GM19324 (cell line): ENCODE data around the gene RSPH4A.
"Not testable (repeated sequence)": the region's sequence is repeated elsewhere in the genome, so short reads cannot be mapped to it uniquely, and the experiment has no call there.

Source experiments
- ATAC-seq: cut with Tn5 transposase; IDR thresholded peaks from one replicate; pipeline ENCODE4 v1.9.1; 2021; ENCODE audit warnings: mild to moderate bottlenecking, moderate library complexity; ENCODE audit not compliant: unreplicated experiment, low FRiP score

The RSPH4A gene

DNA sequence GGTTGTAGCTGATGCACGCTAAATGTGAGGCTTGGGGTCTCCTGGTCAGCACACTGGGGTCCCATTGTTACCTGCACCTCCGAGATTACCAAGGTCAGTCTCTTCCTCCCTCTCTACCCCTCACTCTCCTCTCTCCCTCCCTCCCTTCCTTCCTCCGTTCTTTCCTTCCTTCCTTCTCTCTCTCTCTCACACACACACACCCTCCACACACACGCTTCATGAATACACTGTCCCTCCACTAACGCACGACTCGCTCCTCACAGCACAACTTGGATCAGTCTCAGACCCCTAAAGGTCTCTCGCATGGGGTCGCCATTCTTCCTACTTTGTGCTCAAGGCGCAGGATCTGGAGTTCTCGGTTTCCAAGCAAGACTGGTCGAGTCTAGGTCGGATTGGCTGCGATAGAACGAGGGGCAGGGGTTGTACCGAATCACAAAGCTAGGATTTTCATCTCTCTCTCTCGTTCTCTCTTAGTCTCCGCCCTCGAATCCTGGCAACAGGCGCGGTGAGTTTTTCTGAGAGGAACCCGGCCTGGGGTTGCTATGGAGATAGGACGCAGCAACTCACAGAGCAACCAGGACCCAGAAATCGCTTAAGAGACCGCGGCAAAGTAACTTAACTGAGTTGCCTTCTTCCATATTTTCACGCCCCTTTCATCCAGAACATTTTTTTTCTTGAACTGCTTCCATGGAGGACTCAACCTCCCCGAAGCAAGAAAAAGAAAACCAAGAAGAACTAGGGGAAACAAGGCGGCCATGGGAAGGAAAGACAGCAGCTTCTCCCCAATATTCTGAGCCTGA is at the start of gene RSPH4A:
TSS of gene RSPH4A (plus strand) at position 543 of the 800 bp plus-strand sequence. CDS start at position 688, 145 bp downstream.
- peak; percentile 99 for ATAC-seq

DNA sequence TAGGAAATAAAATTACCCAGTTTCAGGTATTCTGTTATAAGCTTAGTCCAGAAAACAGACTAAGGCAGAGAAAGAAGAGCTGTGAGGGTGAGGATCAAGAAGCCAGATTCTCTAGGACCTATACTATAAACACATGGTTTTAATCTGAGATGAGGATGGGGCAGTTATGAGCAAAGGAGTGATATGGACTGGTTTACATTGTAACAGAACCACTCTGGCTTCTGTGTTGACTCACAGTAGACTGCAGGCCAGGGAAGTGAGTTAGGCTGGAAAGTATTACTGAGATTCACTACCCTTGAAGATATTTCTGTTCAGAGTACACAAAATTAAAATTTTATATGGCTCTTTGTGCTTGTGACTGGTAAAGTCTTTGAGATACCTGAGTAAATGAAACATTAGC is 48.2 kb upstream of the RSPH4A start:
- no peak for ATAC-seq

DNA sequence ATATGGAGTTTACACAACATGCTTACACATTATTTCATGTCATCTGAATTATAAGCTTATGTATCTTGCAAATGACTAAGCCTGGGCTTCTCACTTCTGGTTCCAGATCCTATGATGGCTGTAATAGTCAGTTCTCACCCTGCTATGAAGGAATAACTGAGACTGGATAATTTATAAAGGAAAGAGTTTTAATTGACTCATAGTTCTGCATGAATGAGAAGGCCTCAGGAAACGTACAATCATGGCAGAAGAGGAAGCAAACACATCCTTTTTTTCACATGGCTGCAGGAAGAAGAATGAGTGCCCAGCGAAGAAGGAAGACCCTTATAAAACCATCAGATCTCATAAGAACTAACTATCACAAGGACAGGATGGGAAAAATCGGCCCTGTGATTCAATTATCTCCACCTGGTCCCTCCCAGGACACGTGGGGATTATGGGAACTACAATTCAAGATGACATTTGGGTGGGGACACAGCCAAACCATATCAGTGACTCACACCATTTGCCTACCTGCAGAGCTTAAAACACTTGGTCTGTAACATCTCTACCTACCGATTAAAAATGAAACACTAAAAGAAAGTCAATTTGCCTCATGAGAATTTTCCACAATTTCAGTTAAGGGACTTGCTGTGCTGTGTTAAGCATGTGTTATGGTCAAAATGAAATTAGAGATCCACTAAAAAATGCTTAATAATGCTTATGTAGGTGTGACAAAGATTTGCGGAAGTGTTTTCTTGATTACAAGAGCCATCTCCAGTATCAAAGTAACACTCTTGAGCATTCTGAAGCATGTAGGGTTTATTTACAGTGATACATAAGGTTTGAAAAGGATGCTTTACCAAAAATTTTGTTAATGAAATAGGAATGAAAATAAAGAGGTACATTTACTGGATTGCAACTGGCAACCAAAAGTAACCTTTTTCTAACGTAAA is 47.2 kb upstream of the RSPH4A start:
- no peak for ATAC-seq

DNA sequence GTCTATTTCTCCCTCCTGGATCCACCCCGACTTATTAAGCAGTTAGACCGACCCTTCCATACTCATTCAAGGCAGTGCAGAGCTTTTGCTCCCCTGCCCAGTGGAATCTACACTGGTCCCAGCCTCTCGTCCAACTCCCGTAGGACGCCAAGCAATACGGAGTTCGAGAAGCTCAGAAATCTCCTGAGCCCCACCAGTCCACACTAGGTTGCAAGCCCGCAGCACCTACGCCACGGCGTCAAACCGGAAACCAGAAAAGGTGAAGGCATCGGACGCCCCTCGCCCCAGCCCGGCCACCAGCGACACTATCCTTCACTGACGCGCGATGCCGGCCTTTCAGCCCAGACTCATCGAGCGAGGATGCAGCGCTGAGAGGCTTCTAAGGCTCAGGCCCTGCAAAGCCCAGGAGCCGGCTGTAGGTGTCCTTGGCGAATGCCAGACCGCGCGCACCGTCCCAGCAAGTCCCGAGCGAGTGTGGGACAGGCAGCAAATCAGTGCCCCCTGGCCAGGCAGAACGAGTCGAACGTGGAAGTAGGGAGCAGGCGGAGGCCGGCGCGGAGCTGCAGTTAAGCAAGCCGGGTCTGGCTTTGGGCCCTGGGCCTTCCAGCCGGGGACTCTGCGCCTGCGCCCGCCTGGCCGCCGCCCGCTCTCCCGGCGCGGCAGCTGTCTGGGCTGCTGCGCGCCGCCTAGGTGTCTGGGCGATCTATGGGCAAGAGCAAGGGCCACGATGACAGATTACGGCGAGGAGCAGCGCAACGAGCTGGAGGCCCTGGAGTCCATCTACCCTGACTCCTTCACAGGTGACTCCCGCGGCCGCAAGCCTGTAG is 45.2 kb upstream of the RSPH4A start, which contains the start of gene RWDD1:
TSS of gene RWDD1 (plus strand) at position 649 of the 827 bp plus-strand sequence. CDS start at position 728, 79 bp downstream.
- peak; percentile 94 for ATAC-seq

DNA sequence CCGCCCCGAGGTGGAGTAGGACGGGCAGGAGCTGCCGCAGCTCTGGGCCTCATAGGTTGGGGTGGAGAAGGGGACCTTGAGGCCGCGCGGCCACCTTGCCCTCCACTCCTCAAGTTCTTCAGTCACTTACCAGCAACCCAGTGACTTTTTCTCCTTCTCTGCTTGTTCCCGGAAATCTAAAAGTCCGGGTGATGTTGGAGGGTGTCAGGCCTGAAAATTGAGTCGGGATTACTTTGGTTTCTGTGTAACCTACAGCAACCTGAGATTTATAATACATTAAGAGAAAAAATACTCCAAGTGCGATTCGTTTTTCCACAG is 44.6 kb upstream of the RSPH4A start:
- ATAC-seq: no peak

DNA sequence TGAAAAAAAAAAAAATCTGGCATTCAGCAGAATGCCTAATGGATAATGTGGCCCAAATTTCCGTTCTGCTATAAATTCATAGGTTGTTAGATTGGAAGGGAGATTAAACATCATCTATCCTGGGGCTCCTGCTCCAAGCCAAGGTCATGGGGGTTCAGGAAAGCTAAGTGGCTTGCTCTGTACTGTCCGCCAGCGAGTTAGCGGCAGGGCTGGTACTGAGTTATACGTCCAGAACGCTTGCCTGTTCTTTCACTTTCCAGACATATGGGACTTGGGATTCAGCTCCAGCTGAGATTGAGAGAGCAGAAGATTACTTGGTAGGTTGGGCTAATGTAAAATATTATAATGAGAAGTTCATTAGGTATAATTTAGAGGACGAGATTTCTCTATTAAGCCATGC is 44.1 kb upstream of the RSPH4A start:
- ATAC-seq: no peak

DNA sequence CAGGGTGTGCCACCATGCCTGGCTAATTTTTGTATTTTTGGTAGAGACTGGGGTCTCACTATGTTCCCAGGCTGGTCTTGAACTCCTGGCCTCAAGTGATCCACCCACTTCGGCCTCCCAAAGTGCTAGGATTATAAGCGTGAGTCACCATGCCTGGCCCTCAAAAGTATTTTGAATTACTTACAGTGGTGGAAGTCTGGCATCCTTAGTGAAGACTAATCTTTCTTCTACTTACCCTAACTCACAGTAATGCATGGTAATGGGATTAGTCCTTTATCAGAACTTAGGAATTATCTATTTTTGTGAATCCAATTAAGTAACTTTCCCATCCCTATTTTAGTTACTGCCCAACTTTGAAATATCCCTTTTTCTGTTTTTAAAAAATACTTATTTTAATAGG is 41.1 kb upstream of the RSPH4A start:
- ATAC-seq: no peak

DNA sequence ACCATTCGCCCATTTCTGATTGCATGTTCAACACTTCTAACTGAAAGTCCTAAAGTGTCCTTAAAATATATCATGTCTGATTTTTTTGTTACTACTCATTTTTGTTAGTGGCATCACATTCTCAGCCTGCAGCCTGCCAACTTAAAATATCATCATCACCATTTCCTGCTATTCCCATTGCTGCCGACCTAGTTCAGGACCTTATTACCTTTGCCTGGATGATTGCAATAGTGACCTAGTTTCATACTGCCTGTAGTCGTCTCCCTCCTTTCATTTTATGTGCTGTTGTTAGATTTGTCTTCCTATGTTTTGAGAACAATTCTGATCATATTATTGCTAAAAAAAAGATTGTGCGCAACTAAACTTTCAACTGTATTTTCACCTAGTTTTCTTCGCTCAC is 38.8 kb upstream of the RSPH4A start:
- no peak for ATAC-seq

DNA sequence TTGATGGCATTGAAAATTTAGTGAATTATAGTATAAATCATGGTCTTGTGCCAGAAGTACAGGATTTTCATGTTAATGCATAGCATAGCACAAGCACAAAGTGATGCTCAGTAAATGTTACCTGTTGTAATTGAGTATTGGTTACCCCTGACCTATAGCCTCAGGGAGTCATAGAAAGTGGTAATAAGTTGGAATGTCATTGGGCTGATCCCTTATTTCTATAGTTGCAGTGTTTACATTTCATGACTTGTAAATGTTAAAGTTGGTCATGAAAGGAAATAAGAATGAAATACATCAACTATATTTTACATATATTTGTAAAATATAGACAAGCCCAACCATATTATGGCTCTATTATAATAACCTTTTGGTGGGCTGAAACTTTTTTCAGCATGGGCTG is 37.9 kb upstream of the RSPH4A start:
- no peak for ATAC-seq

DNA sequence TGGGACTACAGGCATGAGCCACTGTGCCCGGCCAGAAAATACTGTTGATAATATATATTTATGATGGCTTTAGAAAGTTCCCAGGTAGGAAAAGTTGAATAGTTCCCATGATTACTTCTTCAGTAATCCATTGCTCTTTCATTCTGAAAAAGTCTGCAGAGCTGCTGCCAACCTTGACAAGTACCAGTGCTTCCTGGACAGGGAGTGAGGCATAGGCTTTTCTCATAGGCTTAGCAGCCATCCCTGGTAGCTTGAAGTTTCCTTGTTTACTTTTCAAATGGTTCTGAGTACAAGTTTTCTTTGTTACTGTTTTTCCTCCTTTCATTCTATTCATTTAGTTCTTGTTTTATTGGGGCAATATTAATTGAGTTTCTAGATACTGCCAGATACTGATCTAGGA is 37.1 kb upstream of the RSPH4A start:
- ATAC-seq: no peak

DNA sequence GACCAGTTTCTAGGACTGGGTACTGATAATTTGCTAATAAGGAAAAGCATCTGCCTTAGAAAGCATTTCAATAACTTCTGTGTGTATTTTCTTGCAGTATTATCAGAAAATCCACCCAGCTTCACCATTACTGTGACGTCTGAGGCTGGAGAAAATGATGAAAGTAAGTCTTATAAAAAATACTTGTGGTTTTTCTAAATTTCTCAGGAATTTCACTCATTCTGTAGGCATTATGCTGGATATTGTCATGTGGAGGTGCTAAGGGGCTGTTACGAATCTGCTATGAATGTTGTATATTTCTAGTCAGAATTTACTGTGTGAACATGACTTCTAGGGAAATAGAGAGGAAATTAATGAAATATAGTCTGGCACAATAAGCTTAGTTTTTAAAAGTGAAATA is 36.1 kb upstream of the RSPH4A start:
- no peak for ATAC-seq

DNA sequence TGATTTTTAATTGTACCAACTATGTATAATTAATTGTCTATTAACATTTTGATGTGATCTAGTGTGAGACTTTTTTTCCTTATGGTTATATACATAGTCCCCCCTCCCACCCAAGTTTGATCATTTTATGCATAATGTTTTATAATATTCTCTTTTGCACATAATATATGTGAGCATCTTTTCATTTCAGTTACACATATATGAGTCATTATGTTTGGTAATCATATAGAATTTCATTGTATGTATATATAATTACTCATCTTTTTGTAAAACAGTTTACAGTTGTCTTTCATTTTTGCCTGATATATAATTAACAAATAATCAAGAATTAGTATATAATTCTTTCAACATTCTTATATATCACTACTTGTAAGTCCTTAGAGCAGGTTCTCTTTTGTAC is 30.0 kb upstream of the RSPH4A start:
- ATAC-seq: no peak

DNA sequence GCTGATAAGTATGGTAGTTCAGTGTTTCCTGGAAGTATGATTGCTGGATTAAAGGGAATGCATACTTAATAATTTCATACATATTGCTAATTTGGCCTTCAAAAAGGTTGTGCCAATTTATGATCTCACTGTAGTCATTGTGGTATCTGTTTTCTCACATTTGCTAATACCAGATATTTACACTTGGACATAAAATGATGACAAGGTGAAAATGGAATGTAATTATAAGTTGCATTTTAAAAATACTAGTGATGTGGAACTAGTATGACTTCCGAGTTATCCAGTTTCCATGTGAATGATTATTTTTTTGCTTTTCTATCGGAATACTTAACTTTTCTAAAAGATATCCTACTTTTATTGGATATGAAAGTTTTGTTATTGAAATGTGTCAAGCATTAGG is 29.5 kb upstream of the RSPH4A start:
- no peak for ATAC-seq

DNA sequence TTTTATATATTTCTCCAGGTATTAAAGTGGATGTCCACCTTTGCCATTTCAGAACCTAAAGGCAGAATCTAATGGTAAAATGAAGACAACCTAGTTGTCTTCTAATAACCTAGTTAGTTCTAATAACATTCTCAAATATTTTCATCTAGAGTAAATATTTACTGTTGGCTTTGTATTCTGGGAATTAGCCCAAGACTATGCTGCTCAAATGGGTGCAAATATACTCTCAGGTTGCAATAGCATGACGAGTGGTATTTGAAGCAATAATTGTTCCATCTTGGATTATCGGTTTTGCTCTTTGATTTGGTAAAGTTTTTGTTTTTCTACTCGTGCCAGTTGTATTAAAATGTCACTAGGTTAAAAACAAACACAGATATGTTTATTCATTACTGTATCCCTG is 21.0 kb upstream of the RSPH4A start:
- no peak for ATAC-seq

DNA sequence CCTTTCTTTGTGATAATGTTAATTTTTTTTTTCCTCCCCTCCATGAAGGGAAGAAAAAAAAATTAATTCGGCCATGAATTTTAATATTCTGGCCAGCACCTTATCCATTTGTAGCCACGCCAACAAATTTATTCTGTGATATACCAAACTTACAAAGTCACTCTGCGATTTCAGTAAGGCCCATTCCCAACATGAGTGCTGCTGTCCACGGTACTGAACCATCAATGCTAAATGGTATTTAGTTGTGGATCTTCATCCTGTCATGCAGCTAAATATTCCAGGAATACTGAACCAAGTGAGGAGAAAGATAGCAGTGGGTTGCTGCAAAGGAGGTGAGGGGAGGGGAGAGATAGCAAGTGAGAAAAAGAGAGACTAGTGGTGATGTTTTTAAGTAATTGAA is 19.5 kb upstream of the RSPH4A start:
- no peak for ATAC-seq

DNA sequence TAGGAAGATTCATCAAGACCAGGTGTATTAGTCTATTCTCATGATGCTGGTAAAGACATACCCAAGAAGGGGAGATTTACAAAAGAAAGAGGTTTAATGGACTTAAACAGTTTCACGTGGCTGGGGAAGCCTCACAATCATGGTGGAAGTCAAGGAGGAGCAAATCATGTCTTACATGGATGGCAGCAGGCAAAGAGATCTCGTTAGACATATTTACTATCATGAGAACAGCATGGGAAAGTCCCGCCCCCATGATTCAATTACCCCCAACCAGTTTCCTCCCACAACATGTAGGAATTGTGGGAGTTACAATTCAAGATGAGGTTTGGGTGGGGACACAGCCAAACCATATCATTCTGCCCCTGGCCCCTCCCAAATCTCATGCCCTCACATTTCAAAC is 12.4 kb upstream of the RSPH4A start:
- not testable (repeated sequence) for ATAC-seq

DNA sequence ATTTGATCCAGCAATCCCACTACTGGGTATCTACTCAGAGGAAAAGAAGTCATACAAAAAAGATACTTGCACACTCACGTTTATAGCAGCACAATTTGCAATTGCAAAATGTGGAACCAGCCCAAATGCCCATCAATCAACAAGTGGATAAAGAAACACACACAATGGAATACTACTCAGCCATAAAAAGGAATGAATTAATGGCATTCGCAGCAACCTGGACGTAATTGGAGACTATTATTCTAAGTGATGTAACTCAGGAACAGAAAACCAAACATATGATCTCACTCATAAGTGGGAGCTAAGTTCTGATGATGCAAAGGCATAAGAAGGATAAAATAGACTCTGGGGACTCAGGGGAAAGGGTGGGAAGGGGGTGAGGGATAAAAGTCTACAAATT is 11.4 kb upstream of the RSPH4A start:
- ATAC-seq: not testable (repeated sequence)

DNA sequence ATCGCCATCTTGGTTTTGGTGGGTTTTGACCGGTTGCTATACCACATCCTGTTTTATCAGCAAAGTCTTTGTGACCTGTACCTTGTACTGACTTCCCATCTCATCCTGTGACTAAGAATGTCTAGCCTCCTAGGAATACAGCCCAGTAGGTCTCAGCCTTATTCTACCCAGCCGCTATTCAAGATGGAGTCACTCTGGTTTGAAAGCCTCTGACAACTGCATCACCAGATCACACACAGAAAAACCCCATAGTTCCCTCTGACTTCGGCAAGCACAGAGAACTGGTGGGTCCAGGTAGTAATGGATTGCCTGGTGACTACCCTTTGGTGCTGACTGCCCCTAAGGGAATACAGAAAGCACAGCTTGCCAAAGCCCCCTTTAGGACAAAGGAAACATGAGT is 10.3 kb upstream of the RSPH4A start:
- ATAC-seq: no peak

DNA sequence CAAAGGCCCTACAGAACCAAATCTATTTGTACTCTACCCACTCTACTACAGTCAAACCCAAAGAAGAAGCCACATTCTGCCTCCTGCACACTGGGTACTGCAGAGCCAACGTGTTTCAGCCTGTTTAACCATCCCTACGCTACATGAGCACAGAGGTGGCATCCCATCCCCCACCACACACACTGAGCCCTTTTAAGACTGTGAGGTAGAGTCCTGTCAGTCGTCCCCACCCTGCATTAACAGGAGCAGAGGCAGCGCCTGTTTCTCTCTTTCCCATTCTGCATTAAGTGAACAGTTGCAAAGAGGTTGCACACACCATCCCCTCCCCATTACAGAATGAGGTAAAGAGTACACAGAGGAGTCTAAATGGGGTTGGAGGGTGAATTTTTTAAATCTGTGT is 5.2 kb upstream of the RSPH4A start:
- ATAC-seq: no peak

DNA sequence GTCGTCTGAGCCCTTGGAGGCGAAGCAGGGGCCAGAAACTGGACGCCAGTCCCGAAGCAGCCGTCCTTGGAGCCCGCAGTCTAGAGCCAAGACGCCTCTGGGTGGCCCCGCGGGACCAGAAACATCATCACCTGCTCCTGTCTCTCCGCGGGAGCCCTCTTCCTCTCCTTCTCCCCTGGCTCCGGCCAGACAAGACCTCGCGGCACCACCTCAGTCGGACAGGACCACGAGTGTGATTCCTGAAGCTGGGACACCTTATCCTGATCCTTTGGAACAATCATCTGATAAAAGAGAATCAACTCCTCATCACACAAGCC is 416 bp downstream of the RSPH4A start:
- ATAC-seq: no peak
